AG04449 (cell line): ENCODE measurements around the gene RASAL1.

Source experiments
- CTCF ChIA-PET: fragments of 350-600 bp; formaldehyde crosslinking; extraction: SDS; loops from one replicate; lab custom pipeline; 2021; ENCODE audit warnings: antibody characterized with exemption; lab: Yijun Ruan, JAX
- POLR2A ChIA-PET: fragments of 400-600, 350-600 bp; formaldehyde crosslinking; extraction: SDS; loops from one replicate; lab custom pipeline; 2020; ENCODE audit warnings: antibody characterized with exemption, inconsistent platforms; lab: Yijun Ruan, JAX
- DNase-seq: peaks from one replicate; pipeline ENCODE4 v3.0.0-alpha.2; 2010; ENCODE audit warnings: low read depth, low spot score
- H3K4me3 ChIP-seq: 2 replicates; pipeline ENCODE4 v1.5.1; 2011; ENCODE audit warnings: low read depth, mild to moderate bottlenecking, control low read depth, low read length
- CTCF ChIP-seq: IDR thresholded peaks from one replicate; pipeline ENCODE4 v1.5.1; 2011; ENCODE audit warnings: mild to moderate bottlenecking, moderate library complexity, low read length, control low read depth, inconsistent platforms; ENCODE audit not compliant: insufficient read depth; ENCODE audit errors: missing control alignments

Gene RASAL1

GRCh38 chr12:113171543-113171942, 36.0 kb upstream of the RASAL1 start:
- TF ChIP-seq CTCF, result no peak
- no peak overlapping the region for H3K4me3 ChIP-seq
- POLR2A ChIA-PET, result no interaction called here
- CTCF ChIA-PET, result interaction anchor here (1.7 to 13.7 kb wide), 5 partner anchors 12 to 178 kb away, joined by 4 to 157 read pairs (median 39); partner anchors contain the start of genes CFAP73, DDX54 and RITA1
- DNase-seq, result no peak

GRCh38 chr12:113170926-113171325, 35.4 kb upstream of the RASAL1 start:
- CTCF ChIA-PET, result interaction anchor here (1.7 to 13.7 kb wide), 4 partner anchors 12 to 177 kb away, joined by 4 to 157 read pairs (median 31); partner anchors contain the start of gene CFAP73
- no peak for TF ChIP-seq CTCF
- no peak for DNase-seq
- POLR2A ChIA-PET, result no interaction called here
- H3K4me3 ChIP-seq, result no peak overlapping the region

GRCh38 chr12:113170457-113170856, 34.9 kb upstream of the RASAL1 start:
- no peak for DNase-seq
- ChIA-PET POLR2A (no interaction called here), CTCF (interaction anchor here (1.7 to 13.7 kb wide), 4 partner anchors 11 to 177 kb away, joined by 4 to 157 read pairs (median 31); partner anchors contain the start of gene CFAP73)
- H3K4me3 ChIP-seq, result no peak overlapping the region
- TF ChIP-seq CTCF, result no peak

- ChIA-PET POLR2A (no interaction called here), CTCF (interaction anchor here (1.3 to 13.7 kb wide), 3 partner anchors 9 to 176 kb away, joined by 4 to 157 read pairs (median 19); no protein-coding TSS in a partner anchor)
- no peak for DNase-seq
- H3K4me3 ChIP-seq, result no peak overlapping the region
- TF ChIP-seq CTCF, result no peak
Measured at GRCh38 chr12:113169697-113170096, 34.1 kb upstream of the RASAL1 start.

GRCh38 chr12:113167868-113168267, 32.3 kb upstream of the RASAL1 start:
- no peak overlapping the region for H3K4me3 ChIP-seq
- ChIA-PET CTCF (interaction anchor here (13.7 kb wide), 1 partner anchor 118 kb away, joined by 157 read pairs; no protein-coding TSS in a partner anchor), POLR2A (interaction anchor here (1.5 kb wide), 1 partner anchor 17 kb away, joined by 3 read pairs; no protein-coding TSS in a partner anchor)
- no peak for DNase-seq
- TF ChIP-seq CTCF, result no peak

- CTCF ChIA-PET, result interaction anchor here (0.9 to 2.2 kb wide), 5 partner anchors 8 to 173 kb away, joined by 3 to 22 read pairs (median 6); no protein-coding TSS in a partner anchor
- no peak for TF ChIP-seq CTCF
- no peak overlapping the region for H3K4me3 ChIP-seq
- DNase-seq, result no peak
- POLR2A ChIA-PET, result no interaction called here
Measured at GRCh38 chr12:113165521-113166450, 30.2 kb upstream of the RASAL1 start.
